NCI-H146 treated with DMSO at 0.1 percent for 48 hours (cell line): Measurements from ENCODE around the gene SLC26A11.

ENCODE experiments used
- DNase-seq: peaks from one replicate; lab custom pipeline; 2025; ENCODE audit not compliant: unreplicated experiment; lab: John Stamatoyannopoulos, UW

SLC26A11 gene

GRCh38 chr17:80216473-80217456, 3.5 kb upstream of the SLC26A11 start:
- DNase-seq = no peak

GRCh38 chr17:80217703-80218362, 2.4 kb upstream of the SLC26A11 start:
- DNase-seq = no peak

- no peak for DNase-seq
Observed at GRCh38 chr17:80218391-80218790, 1.8 kb upstream of the SLC26A11 start.

DNA sequence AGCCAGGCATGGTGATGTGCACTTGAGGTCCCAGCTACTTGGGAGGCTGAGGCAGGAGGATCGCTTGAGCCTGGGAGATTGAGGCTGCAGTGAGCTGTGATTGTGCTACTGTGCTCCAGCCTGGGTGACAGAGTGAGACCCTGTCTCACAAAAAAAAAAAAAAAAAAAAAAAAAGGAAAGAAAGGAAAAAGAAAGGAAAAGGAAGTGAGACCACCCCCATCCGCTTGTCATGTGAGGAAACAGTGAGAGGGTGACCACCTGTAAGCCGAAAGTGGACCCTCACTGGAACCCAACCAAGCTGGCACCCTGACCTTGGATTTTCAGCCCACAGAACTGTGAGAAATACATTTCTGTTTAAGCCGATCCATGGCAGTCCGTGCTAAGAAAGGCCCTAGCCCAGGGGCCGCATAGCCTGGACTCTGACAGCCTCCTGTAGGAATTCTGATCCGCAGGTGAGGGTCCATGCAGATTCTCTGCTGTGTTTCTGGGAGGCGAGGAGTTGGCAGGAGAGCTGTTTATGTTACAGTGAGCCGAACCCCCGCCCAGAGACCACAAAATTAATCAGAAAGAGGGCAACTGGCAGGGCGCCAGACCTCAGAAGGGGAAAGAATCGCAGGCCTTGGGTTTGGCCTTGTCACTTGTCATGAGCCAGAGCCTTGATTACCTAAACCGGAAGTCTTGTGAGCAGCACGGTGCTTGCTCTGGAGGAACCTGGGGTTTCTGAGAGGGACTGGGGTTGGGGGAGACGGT, 1.0 kb upstream of the SLC26A11 start:
- DNase-seq = peak; percentile 1

GRCh38 chr17:80219763-80220053, 519 bp upstream of the SLC26A11 start:
- no peak for DNase-seq

DNA sequence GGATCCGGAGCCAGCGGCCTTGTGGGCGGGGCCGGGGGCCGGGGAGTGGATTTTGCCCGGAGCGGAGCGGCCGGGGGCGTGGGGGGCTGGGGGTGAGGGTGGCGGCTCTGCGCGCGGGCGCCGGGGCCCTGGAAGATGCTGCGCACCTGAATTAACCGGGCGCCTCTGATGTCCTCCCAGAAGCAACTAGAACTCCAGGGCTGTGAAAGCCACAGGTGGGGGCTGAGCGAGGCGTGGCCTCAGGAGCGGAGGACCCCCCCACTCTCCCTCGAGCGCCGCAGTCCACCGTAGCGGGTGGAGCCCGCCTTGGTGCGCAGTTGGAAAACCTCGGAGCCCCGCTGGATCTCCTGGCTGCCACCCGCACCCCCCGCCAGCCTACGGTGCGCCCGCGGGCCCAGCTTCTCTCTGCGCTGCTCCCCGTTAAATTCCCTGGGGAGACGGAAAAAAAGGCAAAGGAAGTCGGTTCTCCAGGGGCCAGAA, 549 bp downstream of the SLC26A11 start:
- peak; percentile 19 for DNase-seq

DNA sequence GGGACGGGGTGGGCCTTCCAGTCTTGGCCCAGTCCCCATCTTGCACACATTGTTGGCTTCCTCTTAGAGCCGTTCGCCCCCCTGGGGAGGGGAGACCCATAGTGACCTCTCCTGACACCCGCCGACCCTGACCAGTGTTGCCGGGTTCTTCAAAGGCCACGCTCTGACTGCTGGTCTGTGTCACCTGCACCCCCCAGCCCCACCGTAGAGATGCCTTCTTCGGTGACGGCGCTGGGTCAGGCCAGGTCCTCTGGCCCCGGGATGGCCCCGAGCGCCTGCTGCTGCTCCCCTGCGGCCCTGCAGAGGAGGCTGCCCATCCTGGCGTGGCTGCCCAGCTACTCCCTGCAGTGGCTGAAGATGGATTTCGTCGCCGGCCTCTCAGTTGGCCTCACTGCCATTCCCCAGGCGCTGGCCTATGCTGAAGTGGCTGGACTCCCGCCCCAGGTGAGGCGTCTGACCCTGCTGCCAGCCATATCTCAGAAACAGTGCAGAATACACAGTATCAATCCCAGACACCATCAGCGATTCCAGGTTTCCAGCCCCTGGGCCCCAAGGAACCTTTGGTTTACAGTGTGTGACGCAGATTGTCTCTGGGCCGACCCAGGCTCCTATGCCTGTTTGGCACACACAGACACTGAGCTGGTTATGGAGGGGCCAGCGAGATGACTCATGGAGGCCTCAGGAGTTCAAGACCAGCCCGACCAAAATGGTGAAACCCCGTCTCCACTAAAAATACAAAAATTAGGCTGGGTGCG, 1.3 kb downstream of the SLC26A11 start:
- no peak for DNase-seq

DNA sequence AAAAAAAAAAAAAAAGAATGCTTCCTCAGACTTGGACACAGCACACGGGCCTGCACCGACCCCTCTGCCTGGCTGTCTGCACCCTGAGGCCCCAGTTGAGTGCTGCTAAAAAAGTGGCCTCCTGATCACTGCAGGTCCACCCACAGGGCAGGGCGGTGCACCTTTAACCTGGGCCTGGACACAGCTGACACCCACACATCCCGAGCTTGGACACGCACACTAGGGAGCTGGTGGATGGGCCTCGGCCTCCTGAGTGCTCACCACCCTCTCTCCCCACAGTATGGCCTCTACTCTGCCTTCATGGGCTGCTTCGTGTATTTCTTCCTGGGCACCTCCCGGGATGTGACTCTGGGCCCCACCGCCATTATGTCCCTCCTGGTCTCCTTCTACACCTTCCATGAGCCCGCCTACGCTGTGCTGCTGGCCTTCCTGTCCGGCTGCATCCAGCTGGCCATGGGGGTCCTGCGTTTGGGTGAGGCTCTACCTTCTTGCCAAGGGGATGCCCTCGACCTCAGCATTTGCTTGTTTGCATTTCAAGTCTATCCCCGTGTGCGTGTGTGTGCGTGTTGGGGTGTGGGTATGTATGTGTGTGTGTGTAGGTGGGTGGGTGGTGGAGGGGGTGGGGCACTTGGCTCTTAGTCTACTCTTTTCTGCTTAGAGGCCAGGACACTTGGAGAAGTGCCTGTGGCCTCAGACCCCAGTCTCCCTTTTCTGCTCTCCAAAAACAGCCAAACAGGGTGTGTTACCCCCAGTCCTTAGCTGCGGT, 2.3 kb downstream of the SLC26A11 start:
- DNase-seq = no peak

GRCh38 chr17:80223142-80223815, 3.1 kb downstream of the SLC26A11 start:
- no peak for DNase-seq

GRCh38 chr17:80223838-80224497, 3.7 kb downstream of the SLC26A11 start:
- no peak for DNase-seq

DNA sequence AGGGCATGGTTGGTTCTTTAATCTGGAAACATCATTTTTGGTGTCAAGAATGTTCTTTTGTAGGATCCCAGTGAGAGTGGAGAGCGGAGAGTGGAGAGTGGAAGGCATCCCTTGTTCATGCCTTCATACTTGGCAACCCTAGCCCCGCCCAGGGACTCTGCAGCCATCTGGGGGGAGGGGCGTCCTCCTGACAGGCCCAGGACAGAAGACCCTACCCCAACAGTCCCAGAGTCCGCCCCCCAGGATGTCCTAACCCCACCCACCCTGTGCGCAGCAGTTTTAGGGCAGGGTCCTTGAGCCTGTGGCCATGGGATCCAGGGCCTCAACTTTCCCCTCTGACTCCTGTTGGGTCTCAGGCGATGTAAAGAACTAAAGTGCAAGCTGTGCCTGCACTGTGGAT, 4.5 kb downstream of the SLC26A11 start:
- no peak for DNase-seq

GRCh38 chr17:80225230-80225629, 5.0 kb downstream of the SLC26A11 start:
- no peak for DNase-seq

- DNase-seq = no peak
Observed at GRCh38 chr17:80227156-80227555, 6.9 kb downstream of the SLC26A11 start.

DNA sequence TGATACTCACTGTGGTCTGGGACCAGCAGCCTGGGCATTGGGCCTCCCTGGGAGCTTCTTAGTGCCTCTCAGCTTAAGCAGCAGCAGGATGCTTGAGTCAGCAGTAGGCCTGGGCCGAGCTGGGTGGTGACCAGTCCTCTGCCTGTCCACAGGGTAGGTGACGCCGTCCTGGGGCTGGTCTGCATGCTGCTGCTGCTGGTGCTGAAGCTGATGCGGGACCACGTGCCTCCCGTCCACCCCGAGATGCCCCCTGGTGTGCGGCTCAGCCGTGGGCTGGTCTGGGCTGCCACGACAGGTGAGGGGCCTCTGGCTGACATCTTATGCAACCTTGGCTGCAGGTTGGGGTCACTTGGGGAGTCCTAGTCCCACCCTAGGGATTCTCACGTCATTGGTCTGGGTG, 7.4 kb downstream of the SLC26A11 start:
- DNase-seq = no peak

DNA sequence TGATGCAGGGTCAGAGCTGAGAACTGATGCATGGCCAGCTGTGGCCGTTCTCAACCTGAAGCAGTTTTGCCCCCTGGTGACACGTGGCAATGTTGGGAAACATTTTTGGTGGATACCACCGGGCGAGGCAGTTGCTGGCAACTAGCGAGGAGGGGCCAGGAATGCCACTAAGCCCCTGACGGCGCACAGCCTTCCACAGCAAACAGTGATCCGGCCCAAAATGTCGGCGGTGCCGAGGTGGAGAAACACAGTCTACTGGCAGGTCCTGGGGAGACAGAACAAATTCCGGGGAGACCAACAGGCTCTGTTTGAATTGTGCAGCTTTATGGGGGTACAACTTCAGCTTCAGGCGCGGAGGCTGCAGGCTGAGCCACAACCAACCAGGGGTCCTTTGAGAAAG, 8.2 kb downstream of the SLC26A11 start:
- no peak for DNase-seq

- no peak for DNase-seq
Observed at GRCh38 chr17:80229011-80229410, 8.8 kb downstream of the SLC26A11 start.

- DNase-seq = no peak
Observed at GRCh38 chr17:80232438-80232837, 12.2 kb downstream of the SLC26A11 start.

DNA sequence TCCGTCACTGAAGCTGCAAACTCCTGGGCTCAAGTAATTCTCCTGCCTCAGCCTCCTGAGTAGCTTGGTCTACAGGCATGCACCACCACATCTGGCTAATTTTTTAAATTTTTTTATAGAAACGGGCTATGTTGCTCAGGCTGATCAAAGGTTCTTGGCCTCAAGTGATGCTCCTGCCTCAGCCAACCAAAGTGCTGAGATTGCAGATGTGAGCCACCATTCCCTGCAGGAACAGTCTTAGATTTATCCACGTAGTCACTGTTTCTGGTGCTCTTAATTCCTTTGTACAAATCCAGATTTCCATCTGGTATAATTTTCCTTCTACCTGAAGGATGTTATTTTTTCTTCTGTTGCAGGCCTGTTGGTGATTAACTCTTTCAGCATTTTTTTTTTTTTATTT, 13.0 kb downstream of the SLC26A11 start:
- no peak for DNase-seq

- DNase-seq = no peak
Observed at GRCh38 chr17:80236911-80237310, 16.7 kb downstream of the SLC26A11 start.
